GM12878 (cell line): Measurements from ENCODE around the gene FNDC3B. TPM values are rescaled to one million over a fixed set of nuclear protein-coding genes. Genes with fewer than 3 reads are reported as not detected.

Experiments used
- ATAC-seq: fragments of 200-7000 bp; cut with Tn5 transposase; 3 replicates; pipeline ENCODE4 v1.9.1; 2020; ENCODE audit warnings: mild to moderate bottlenecking, moderate library complexity
- BruUV-seq: library from RNA; stranded (reverse); fragments of 400-500 nt; replicated peaks from 2 replicates; lab custom pipeline; 2021; lab: Mats Ljungman, UMichigan
- CTCF ChIA-PET: fragments of 300-600 bp; sonication (Branson Sonifier 250); formaldehyde crosslinking; extraction: SDS; loops from one replicate; lab custom pipeline; 2021; ENCODE audit warnings: inconsistent platforms; lab: Yijun Ruan, JAX
- POLR2A ChIA-PET: fragments of 350-600 bp; formaldehyde crosslinking; extraction: SDS; loops from one replicate; lab custom pipeline; 2021; ENCODE audit warnings: inconsistent platforms; lab: Charles Lee
- RAD21 ChIA-PET: fragments of 300-600 bp; sonication (Branson Sonifier 250); formaldehyde crosslinking; loops from one replicate; lab custom pipeline; 2023; ENCODE audit warnings: antibody characterized with exemption; ENCODE audit not compliant: unreplicated experiment; lab: Charles Lee
- SMC1A ChIA-PET: fragments of 300-600 bp; sonication (Branson Sonifier 250); formaldehyde crosslinking; loops from one replicate; lab custom pipeline; 2023; ENCODE audit not compliant: unreplicated experiment, uncharacterized antibody; lab: Charles Lee
- DNase-seq: peaks from one replicate; pipeline ENCODE4 v3.0.0-alpha.2; 2011; ENCODE audit warnings: low read depth, low spot score
- FAIRE-seq: peaks from 3 replicates; lab custom pipeline; 2011; peaks lifted over from hg19 to GRCh38; lab: Jason Lieb, UNC
- H2AFZ ChIP-seq: 2 replicates; pipeline ENCODE4 v1.6.0; 2011; ENCODE audit warnings: low read depth, low read length, control low read depth; ENCODE audit not compliant: control insufficient read depth
- H3K27ac ChIP-seq: 2 replicates; pipeline ENCODE4 v1.5.1; 2011; ENCODE audit warnings: control low read depth; ENCODE audit not compliant: control insufficient read depth, insufficient read depth
- H3K27me3 ChIP-seq, 2 experiments: replicated peaks in 1 of 2; 2 replicates each; pipeline versions ENCODE4 v1.6.0 to v1.6.1; 2011; ENCODE audit warnings: low read length in 1 of 2; ENCODE audit not compliant: control insufficient read depth in 2 of 2, insufficient read depth in 2 of 2
- H3K36me3 ChIP-seq, 2 experiments: 2 replicates each; pipeline ENCODE4 v1.5.1; 2011; ENCODE audit warnings: low read length in 1 of 2; ENCODE audit not compliant: control insufficient read depth in 2 of 2, insufficient read depth in 2 of 2
- H3K4me1 ChIP-seq: 2 replicates; pipeline ENCODE4 v1.6.1; 2011; ENCODE audit warnings: mild to moderate bottlenecking, low read length, moderate library complexity, mixed read lengths; ENCODE audit not compliant: control insufficient read depth, insufficient read depth
- H3K4me2 ChIP-seq: 2 replicates; pipeline ENCODE4 v1.6.0; 2011; ENCODE audit warnings: control low read depth; ENCODE audit not compliant: control insufficient read depth, insufficient read depth
- H3K4me3 ChIP-seq: fragments of 200-600 bp; sonication (generic); 2 replicates; pipeline ENCODE4 v1.5.1; 2016
- H3K79me2 ChIP-seq: 2 replicates; pipeline ENCODE4 v1.6.0; 2011; ENCODE audit warnings: low read length; ENCODE audit not compliant: control insufficient read depth, insufficient read depth
- H3K9ac ChIP-seq: 2 replicates; pipeline ENCODE4 v1.8.0; 2011; ENCODE audit warnings: low read length, control low read depth, mixed read lengths; ENCODE audit not compliant: control insufficient read depth, insufficient read depth
- H3K9me3 ChIP-seq: replicated peaks from 3 replicates; pipeline ENCODE4 v1.5.1; 2011; ENCODE audit warnings: mild to moderate bottlenecking, low read length; ENCODE audit not compliant: control insufficient read depth, insufficient read depth
- H4K20me1 ChIP-seq: 2 replicates; pipeline ENCODE4 v1.6.0; 2011; ENCODE audit not compliant: control insufficient read depth, insufficient read depth
- BACH1 ChIP-seq: fragments of 450-650 bp; IDR thresholded peaks from 2 replicates; pipeline ENCODE4 v1.6.1; 2017; ENCODE audit warnings: mild to moderate bottlenecking, borderline replicate concordance
- CEBPB ChIP-seq, 2 experiments: fragments of 150-350 bp in 1 of 2; IDR thresholded peaks; 2 replicates each; pipeline ENCODE4 v1.6.1; 2012 to 2014; ENCODE audit warnings: low read depth in 2 of 2, low read length in 2 of 2, borderline replicate concordance in 1 of 2, inconsistent platforms in 1 of 2
- FOXM1 ChIP-seq: IDR thresholded peaks from 2 replicates; pipeline ENCODE4 v1.6.1; 2012; ENCODE audit warnings: low read depth, mild to moderate bottlenecking, inconsistent platforms, low read length, moderate library complexity
- HDAC6 ChIP-seq: fragments of 200-600 bp; sonication (generic); IDR thresholded peaks from one replicate; pipeline ENCODE4 v1.8.0; 2017; ENCODE audit warnings: antibody characterized with exemption; ENCODE audit not compliant: unreplicated experiment
- HDGF ChIP-seq: fragments of 450-650 bp; IDR thresholded peaks from 2 replicates; pipeline ENCODE4 v1.6.1; 2016; ENCODE audit warnings: antibody characterized with exemption
- IKZF2 ChIP-seq, 2 experiments: fragments of 450-650 bp; IDR thresholded peaks; 2 replicates each; pipeline ENCODE4 v1.6.1; 2017; ENCODE audit warnings: mild to moderate bottlenecking in 2 of 2, moderate library complexity in 2 of 2
- MAX ChIP-seq: IDR thresholded peaks from 2 replicates; pipeline ENCODE4 v1.6.1; 2012; ENCODE audit warnings: low read depth, low read length, improper control_type of control experiment
- NFXL1 ChIP-seq: fragments of 450-650 bp; IDR thresholded peaks from 2 replicates; pipeline ENCODE4 v1.6.1; 2017; ENCODE audit warnings: antibody characterized with exemption, mild to moderate bottlenecking, borderline replicate concordance
- NFYA ChIP-seq: IDR thresholded peaks from 2 replicates; pipeline ENCODE4 v1.6.1; 2011; ENCODE audit warnings: low read depth, mild to moderate bottlenecking, low read length, improper control_type of control experiment, borderline replicate concordance
- NR2C2 ChIP-seq: IDR thresholded peaks from 2 replicates; pipeline ENCODE4 v1.6.1; 2011; ENCODE audit warnings: borderline replicate concordance, low read depth; ENCODE audit not compliant: control insufficient read depth, insufficient read length
- NR2F1 ChIP-seq: fragments of 450-650 bp; conservative IDR thresholded peaks from 2 replicates; pipeline ENCODE4 v1.6.1; 2017; ENCODE audit warnings: mild to moderate bottlenecking
- RCOR1 ChIP-seq: conservative IDR thresholded peaks from 2 replicates; pipeline ENCODE4 v1.6.1; 2012; ENCODE audit warnings: low read depth, low read length, improper control_type of control experiment
- RUNX3 ChIP-seq: IDR thresholded peaks from 2 replicates; pipeline ENCODE4 v1.6.1; 2012; ENCODE audit warnings: low read length, inconsistent platforms
- SMARCA5 ChIP-seq: fragments of 450-650 bp; IDR thresholded peaks from 2 replicates; pipeline ENCODE4 v1.6.1; 2017; ENCODE audit warnings: mild to moderate bottlenecking
- SMC3 ChIP-seq: IDR thresholded peaks from 2 replicates; pipeline ENCODE4 v1.6.1; 2011; ENCODE audit warnings: low read length, improper control_type of control experiment, borderline replicate concordance
- SRF ChIP-seq, 2 experiments: IDR thresholded peaks; 2 replicates each; pipeline ENCODE4 v1.6.1; 2011; ENCODE audit warnings: low read depth in 2 of 2, low read length in 2 of 2, mild to moderate bottlenecking in 1 of 2, moderate library complexity in 1 of 2
- TARDBP ChIP-seq: IDR thresholded peaks from 2 replicates; pipeline ENCODE4 v1.6.1; 2016; ENCODE audit warnings: borderline replicate concordance
- TCF7 ChIP-seq: IDR thresholded peaks from 2 replicates; pipeline ENCODE4 v1.6.1; 2014; ENCODE audit warnings: antibody characterized with exemption, borderline replicate concordance
- WGBS: methylation state at CpG from one replicate; pipeline ENCODE4 v1.1.6; 2016; ENCODE audit warnings: low lambda C conversion rate; ENCODE audit not compliant: insufficient replicate concordance, insufficient coverage; ENCODE audit errors: missing lambda C conversion rate; 5-methylcytosine and 5-hydroxymethylcytosine counted together
- in situ Hi-C: fragments of 300-500 bp; cut with MboI; formaldehyde crosslinking; loops from 9 replicates; pipeline ENCODE4 v1.14.3; 2018; ENCODE audit warnings: mixed read lengths
- intact Hi-C: fragments of 100-400 bp; cut with micrococcal nuclease; formaldehyde crosslinking; loops from one replicate; pipeline ENCODE4 v1.14.2; 2022; ENCODE audit not compliant: unreplicated experiment
- polyA plus RNA-seq, 11 experiments: library from polyadenylated mRNA; depleted of rRNA in 4 of 11; unstranded in 6 of 11; stranded (reverse) in 5 of 11; fragments of >200 nt; fragmentation: Nextera tagmentation in 4 of 11; fragmentation: Illumina TruSeq in 1 of 11; extraction: Ambion mirVana in 4 of 11; extraction: Trizol in 1 of 11; gene quantifications; 1 replicate in 1 of 11; 2 replicates in 10 of 11; pipeline versions ENCODE4 v1.2.1 to v1.2.3, GENCODE V29; 2011 to 2016; ENCODE audit warnings: inconsistent platforms in 2 of 11, missing spikeins in 2 of 11, low read depth in 1 of 11
- total RNA-seq, 4 experiments: library from RNA; depleted of rRNA in 3 of 4; stranded (reverse); fragments of >200 nt in 3 of 4; fragmentation: Illumina TruSeq in 1 of 4; extraction: Trizol in 1 of 4; gene quantifications; 2 replicates each; pipeline versions ENCODE4 v1.2.1 to v1.2.3, GENCODE V29; 2013 to 2021
- TF ChIP-seq, protein P1 (sequence below): IDR thresholded peaks from 2 replicates; pipeline ENCODE4 v1.6.1; 2012; ENCODE audit warnings: low read depth, low read length, improper control_type of control experiment

FNDC3B gene
- total and polyA plus RNA-seq, 10 of the 15 experiments (the other 5 are each of a cell fraction or from before 2014, with no cell fraction given): 7.9 to 35.0 (median 18.5) TPM

GRCh38 chr3:172202797-172203196, 163.4 kb downstream of the FNDC3B start:
- H2AFZ ChIP-seq: no peak overlapping the region
- H3K79me2 ChIP-seq: peaks cover 4% of the 10 kb centered on the region
- in situ Hi-C loops: no loop called here
- no peaks in the 10 kb centered on the region for H3K27me3 ChIP-seq
- no peaks in the 10 kb centered on the region for H3K4me1 ChIP-seq
- H3K27ac ChIP-seq: no peak overlapping the region
- no peaks in the 10 kb centered on the region for H3K36me3 ChIP-seq
- no peak overlapping the region for H3K9ac ChIP-seq
- no peaks in the 10 kb centered on the region for H4K20me1 ChIP-seq
- ChIA-PET POLR2A (no interaction called here), RAD21 (interaction anchor here (0.6 to 1.5 kb wide), 2 partner anchors 56 to 67 kb away, joined by 3 read pairs; no protein-coding TSS in a partner anchor), SMC1A (interaction anchor here (0.5 kb wide), 1 partner anchor 56 kb away, joined by 3 read pairs; no protein-coding TSS in a partner anchor), CTCF (no interaction called here)
- TF ChIP-seq TARDBP: no peak
- no peak for TF ChIP-seq IKZF2 (IDR thresholded peaks at IDR 0.05)
- no peak for TF ChIP-seq RUNX3
- no peak for TF ChIP-seq NFYA
- no peak for TF ChIP-seq CEBPB (IDR thresholded peaks at IDR 0.05; ENCODE audit: borderline replicate concordance in 1 of 2, low read depth in 2 of 2, low read length in 2 of 2)
- no peak for TF ChIP-seq SRF (IDR thresholded peaks at IDR 0.05; ENCODE audit: low read depth in 2 of 2, low read length in 2 of 2)
- no peak for TF ChIP-seq HDAC6
- TF ChIP-seq TCF7: no peak
- no peak for TF ChIP-seq NR2F1
- no peak for TF ChIP-seq HDGF
- no peak for TF ChIP-seq BACH1
- no peak for TF ChIP-seq SMC3
- no peak for TF ChIP-seq SMARCA5
- TF ChIP-seq FOXM1: no peak
- TF ChIP-seq, protein P1, sequence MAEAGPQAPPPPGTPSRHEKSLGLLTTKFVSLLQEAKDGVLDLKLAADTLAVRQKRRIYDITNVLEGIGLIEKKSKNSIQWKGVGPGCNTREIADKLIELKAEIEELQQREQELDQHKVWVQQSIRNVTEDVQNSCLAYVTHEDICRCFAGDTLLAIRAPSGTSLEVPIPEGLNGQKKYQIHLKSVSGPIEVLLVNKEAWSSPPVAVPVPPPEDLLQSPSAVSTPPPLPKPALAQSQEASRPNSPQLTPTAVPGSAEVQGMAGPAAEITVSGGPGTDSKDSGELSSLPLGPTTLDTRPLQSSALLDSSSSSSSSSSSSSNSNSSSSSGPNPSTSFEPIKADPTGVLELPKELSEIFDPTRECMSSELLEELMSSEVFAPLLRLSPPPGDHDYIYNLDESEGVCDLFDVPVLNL: no peak
- no peak for TF ChIP-seq NR2C2
- no peak for TF ChIP-seq MAX
- TF ChIP-seq NFXL1: no peak
- no peak for TF ChIP-seq RCOR1
- DNase-seq: no peak
- intact Hi-C loops: no loop called here
- peaks cover 9% of the 10 kb centered on the region for H3K9me3 ChIP-seq
- H3K4me3 ChIP-seq: no peak overlapping the region
- no peak for FAIRE-seq
- WGBS: 96% methylated on average over 3 of the region's 3 CpGs
- H3K4me2 ChIP-seq: no peak overlapping the region
- no TSS peak for BruUV-seq
- ATAC-seq: no peak
